HFFc6 (cell line): ENCODE data around the gene NFKBIL1. TPM values are rescaled to one million over a fixed set of nuclear protein-coding genes. Genes with fewer than 3 reads are reported as not detected.
A peak's percentile ranks its signal among the peaks of the same experiment; 100 is the strongest.
"Not testable (repeated sequence)": the region's sequence is repeated elsewhere in the genome, so short reads cannot be mapped to it uniquely, and the experiment has no call there.

Experiments used
- DNase-seq: peaks from one replicate; pipeline ENCODE4 v3.0.0-alpha.2; 2018
- H3K27ac Mint-ChIP-seq: 2 replicates; pipeline ENCODE4 v1.8.0; 2020; ENCODE audit warnings: mild to moderate bottlenecking, mixed read lengths
- H3K27me3 Mint-ChIP-seq: 2 replicates; pipeline ENCODE4 v1.8.0; 2021; ENCODE audit warnings: mild to moderate bottlenecking, moderate library complexity, mixed read lengths; ENCODE audit not compliant: insufficient read depth
- H3K36me3 Mint-ChIP-seq: 2 replicates; pipeline ENCODE4 v1.8.0; 2021; ENCODE audit warnings: low read depth, mixed read lengths
- H3K4me1 Mint-ChIP-seq: 2 replicates; pipeline ENCODE4 v1.8.0; 2020; ENCODE audit warnings: low read depth, mixed read lengths
- H3K4me3 Mint-ChIP-seq: 2 replicates; pipeline ENCODE4 v1.8.0; 2020; ENCODE audit warnings: mild to moderate bottlenecking, moderate library complexity, mixed read lengths
- H3K9me3 Mint-ChIP-seq: 2 replicates; pipeline ENCODE4 v1.8.0; 2020; ENCODE audit warnings: mild to moderate bottlenecking, mixed read lengths
- total RNA-seq, 6 experiments: library from RNA; stranded (reverse); fragmentation: NEBNext Ultra II Directional; extraction: Animal tissue kit (Norgen Biotek cat#: 25700); gene quantifications; 2 replicates in 1 of 6; 3 replicates in 5 of 6; pipeline ENCODE4 v1.2.3, GENCODE V29; 2021
- TF ChIP-seq, protein P1 (sequence below): fragments of 200-600 bp; sonication (generic); IDR thresholded peaks from 2 replicates; pipeline ENCODE4 v1.5.0; 2021; ENCODE audit warnings: antibody characterized with exemption, mild to moderate bottlenecking

Gene NFKBIL1
- total RNA-seq, 6 experiments from 2014 or later: 11.8 to 15.9 (median 13.6) TPM

DNA sequence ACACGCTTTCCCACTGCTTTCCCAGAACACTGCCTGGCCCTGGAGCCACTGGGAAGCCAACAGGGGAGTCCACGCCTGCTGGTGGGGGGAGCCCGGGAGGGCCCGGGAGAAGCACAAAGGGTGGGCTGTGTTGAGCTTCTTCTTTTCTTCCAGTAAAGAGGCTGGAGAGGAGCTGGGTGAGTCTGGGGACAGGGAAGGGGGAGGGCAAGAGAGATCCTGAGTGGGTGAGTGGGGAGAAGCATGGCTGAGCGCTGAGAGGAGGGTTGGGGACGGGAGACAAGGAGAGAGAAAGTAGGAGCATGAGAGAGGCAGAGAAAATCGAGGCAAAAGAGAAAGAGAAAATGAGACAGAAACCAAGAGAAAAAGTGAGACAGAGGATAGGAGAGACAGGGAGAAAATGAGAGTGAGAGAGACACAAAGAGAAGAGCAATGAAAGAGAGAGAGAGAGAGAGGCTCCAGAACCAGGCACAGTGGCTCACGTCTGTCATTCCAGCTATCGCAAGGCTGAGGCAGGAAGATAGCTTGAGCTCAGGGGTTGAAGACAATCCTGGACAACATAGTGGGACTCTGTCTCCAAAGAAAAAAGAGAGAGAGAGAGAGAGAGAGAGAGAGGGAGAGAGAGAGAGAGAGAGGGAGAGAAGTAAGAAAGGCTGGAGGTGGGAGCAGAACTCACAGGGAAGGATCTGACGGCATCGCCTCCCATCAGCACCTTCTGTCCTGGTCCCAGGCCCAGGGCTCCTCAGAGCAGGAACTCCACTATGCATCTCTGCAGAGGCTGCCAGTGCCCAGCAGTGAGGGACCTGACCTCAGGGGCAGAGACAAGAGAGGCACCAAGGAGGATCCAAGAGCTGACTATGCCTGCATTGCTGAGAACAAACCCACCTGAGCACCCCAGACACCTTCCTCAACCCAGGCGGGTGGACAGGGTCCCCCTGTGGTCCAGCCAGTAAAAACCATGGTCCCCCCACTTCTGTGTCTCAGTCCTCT lies 40.7 kb downstream of the NFKBIL1 start:
- DNase-seq: no peak
- Mint-ChIP-seq H3K27ac (no peak overlapping the region), H3K9me3 (no peaks in the 10 kb centered on the region), H3K4me1 (peaks cover 14% of the 10 kb centered on the region), H3K27me3 (no peaks in the 10 kb centered on the region), H3K36me3 (no peaks in the 10 kb centered on the region), H3K4me3 (no peak overlapping the region)
- TF ChIP-seq, protein P1, sequence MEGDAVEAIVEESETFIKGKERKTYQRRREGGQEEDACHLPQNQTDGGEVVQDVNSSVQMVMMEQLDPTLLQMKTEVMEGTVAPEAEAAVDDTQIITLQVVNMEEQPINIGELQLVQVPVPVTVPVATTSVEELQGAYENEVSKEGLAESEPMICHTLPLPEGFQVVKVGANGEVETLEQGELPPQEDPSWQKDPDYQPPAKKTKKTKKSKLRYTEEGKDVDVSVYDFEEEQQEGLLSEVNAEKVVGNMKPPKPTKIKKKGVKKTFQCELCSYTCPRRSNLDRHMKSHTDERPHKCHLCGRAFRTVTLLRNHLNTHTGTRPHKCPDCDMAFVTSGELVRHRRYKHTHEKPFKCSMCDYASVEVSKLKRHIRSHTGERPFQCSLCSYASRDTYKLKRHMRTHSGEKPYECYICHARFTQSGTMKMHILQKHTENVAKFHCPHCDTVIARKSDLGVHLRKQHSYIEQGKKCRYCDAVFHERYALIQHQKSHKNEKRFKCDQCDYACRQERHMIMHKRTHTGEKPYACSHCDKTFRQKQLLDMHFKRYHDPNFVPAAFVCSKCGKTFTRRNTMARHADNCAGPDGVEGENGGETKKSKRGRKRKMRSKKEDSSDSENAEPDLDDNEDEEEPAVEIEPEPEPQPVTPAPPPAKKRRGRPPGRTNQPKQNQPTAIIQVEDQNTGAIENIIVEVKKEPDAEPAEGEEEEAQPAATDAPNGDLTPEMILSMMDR: no peak

DNA sequence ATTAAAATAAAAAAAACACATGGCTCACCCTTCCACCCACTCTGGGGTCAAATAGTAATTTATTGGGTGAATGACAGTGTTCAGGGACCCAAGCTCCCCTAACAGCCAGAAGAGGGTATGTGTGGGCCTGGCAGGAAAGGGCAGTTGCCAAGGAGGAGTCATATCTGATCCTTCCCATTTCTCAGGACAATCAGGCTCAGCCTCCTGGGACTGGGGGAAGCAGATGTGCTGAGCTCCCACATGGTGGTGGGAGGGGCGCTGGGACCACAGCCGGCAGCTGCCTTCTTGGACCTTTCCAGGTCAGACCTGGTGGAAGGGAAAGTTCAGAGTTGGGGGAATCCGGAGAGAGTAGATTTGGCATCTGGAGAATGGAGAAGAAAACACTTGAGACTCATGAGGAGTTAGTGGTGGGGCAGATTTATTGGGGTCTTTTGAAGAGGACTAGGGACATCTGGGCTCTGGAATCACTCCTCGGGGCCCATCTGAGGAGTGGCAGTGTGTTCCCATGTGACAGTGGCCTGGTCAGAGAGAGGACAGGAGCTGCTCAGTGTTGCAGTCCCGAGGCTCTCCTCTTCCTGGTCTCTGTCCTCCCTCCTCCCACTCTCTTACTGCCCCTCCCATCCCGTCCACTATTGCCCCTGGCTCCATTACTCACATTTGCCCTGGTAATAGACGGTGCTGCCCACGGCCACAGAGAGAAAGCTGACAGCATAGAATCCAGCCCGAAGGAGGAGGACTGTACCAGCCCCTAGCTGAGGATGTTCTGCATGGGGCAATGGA lies 41.7 kb downstream of the NFKBIL1 start:
- peak overlapping the region; percentile 6; the same call in 1 of the 2 replicates for H3K27ac Mint-ChIP-seq
- H3K4me1 Mint-ChIP-seq: peaks cover 14% of the 10 kb centered on the region
- no peak for DNase-seq
- no peaks in the 10 kb centered on the region for H3K9me3 Mint-ChIP-seq
- H3K36me3 Mint-ChIP-seq: no peaks in the 10 kb centered on the region
- TF ChIP-seq, protein P1: no peak
- H3K4me3 Mint-ChIP-seq: no peak overlapping the region; the same call in 1 of the 2 replicates
- no peaks in the 10 kb centered on the region for H3K27me3 Mint-ChIP-seq

DNA sequence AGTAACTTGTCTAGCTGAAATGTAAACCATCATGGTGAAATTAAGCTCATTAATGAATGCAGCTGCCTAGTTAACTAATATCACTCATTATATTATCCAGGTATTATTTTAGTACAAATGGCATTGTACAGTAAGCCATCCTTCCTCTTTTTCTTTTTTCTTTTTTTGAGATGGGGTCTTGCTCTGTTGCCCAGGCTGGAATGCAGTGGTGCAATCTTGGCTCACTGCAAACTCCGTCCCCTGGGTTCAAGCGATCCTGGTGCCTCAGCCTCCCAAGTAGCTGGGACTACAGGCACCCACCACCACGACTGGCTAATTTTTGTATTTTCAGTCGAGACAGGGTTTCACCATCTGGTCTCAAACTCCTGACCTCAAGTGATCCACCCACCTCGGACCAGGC lies 43.3 kb downstream of the NFKBIL1 start:
- H3K9me3 Mint-ChIP-seq, DNase-seq, H3K36me3 Mint-ChIP-seq, H3K27ac Mint-ChIP-seq, H3K4me3 Mint-ChIP-seq, H3K27me3 Mint-ChIP-seq: not testable (repeated sequence)
- peaks cover 12% of the 10 kb centered on the region for H3K4me1 Mint-ChIP-seq

DNA sequence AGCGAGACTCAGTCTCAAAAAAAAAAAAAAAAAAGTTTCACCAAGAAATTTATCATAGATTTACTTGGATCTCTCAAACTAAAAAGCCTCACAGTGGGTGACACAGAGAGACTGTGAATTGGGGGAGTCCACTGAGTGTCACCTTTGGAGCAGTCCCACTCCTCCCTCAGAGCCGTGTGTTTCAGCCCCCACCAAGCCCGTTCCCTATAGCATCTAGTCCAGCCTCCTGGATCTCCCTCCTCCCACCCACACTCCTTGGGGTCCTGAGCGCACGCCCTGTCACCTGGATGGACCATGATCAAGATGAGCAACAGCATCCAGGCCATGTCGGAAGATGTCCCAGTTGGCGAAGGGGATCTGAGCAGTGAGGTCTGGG lies 45.0 kb downstream of the NFKBIL1 start:
- TF ChIP-seq, protein P1: no peak
- no peaks in the 10 kb centered on the region for H3K27me3 Mint-ChIP-seq
- DNase-seq: no peak
- no peaks in the 10 kb centered on the region for H3K36me3 Mint-ChIP-seq
- H3K4me3 Mint-ChIP-seq: no peak overlapping the region
- H3K9me3 Mint-ChIP-seq: no peaks in the 10 kb centered on the region
- H3K27ac Mint-ChIP-seq: no peak overlapping the region
- peaks cover 7% of the 10 kb centered on the region; the same call in 1 of the 2 replicates for H3K4me1 Mint-ChIP-seq

DNA sequence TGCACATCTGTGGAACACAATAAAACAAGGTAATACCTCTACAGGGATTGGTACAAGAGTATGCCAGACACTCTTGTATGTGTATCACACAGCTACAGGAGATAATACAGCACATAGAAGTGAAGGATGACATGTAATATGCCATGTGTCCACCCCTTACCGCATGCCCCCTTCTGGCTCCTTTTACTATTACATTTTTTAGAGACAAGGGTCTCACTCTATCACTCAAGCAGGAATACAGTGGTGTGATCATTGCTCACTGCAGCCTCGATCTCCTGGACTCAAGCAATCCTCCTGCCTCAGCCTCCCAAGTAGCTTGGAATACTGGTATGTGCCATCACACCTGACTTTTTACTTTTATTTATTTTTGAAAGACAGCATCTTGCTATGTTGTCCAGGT lies 49.6 kb downstream of the NFKBIL1 start:
- no peak overlapping the region for H3K4me3 Mint-ChIP-seq
- H3K36me3 Mint-ChIP-seq: no peaks in the 10 kb centered on the region
- H3K27me3 Mint-ChIP-seq: no peaks in the 10 kb centered on the region
- no peaks in the 10 kb centered on the region for H3K9me3 Mint-ChIP-seq
- TF ChIP-seq, protein P1: peak; percentile 77
- peaks cover 8% of the 10 kb centered on the region for H3K4me1 Mint-ChIP-seq
- H3K27ac Mint-ChIP-seq: no peak overlapping the region
- peak; percentile 40 for DNase-seq

DNA sequence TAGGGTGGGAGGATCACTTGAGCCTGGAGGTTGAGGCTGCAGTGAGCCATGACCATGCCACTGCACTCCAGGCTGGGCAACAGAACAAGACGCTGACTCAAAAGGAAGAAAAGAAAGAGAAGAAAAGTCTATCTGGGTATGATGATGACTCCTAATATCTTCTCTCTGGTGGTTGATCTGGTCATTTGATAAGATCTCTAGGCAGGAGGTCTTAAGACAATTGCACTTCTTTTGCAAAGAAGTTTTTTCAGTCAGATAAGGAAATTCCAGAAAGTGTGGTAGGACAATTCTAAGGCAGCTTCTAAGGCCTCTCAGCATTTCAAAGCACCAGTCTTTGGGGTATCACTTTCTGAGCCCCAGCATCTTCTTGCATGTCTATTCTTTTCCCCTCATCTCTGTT lies 59.9 kb downstream of the NFKBIL1 start:
- Mint-ChIP-seq H3K4me3 (no peak overlapping the region), H3K27ac (no peak overlapping the region)

More for the DNA sequence above, 59.9 kb downstream of the NFKBIL1 start:
- no peaks in the 10 kb centered on the region for H3K9me3 Mint-ChIP-seq
- no peaks in the 10 kb centered on the region for H3K36me3 Mint-ChIP-seq
- TF ChIP-seq, protein P1: no peak
- DNase-seq: no peak
- H3K27me3 Mint-ChIP-seq: peaks cover 2% of the 10 kb centered on the region
- no peaks in the 10 kb centered on the region for H3K4me1 Mint-ChIP-seq
